ENCODE results near the gene FOSL2. TPM values are rescaled to one million over a fixed set of nuclear protein-coding genes. Genes with fewer than 3 reads are reported as not detected.

Gene FOSL2
- 67.6 TPM for total RNA-seq (2013)
- polyA plus RNA-seq = 100 to 1,000 TPM in 1 of 3 donors, 10 to 100 TPM in 2; 24.8 to 270 (median 28.6) TPM
- polyA minus RNA-seq = 121 and 132 TPM in 2 replicates
- total RNA-seq = 391 to 1,260 (median 810) reads per million in 11 experiments

GRCh38 chr2:28392297-28393113 is at the start of gene FOSL2:
TSS of gene FOSL2 (plus strand) at chr2:28392858. CDS start at chr2:28393721, 863 bp downstream.
- under 1% methylated on average over 68 of the region's 93 CpGs for WGBS (ENCODE audit: insufficient coverage)
- Mint-ChIP-seq H3K9me3 (peaks cover 0 to 16% (median 0%) of the 10 kb centered on the region in 7 donors), H3K4me1 (peaks cover 21% of the 10 kb centered on the region), H3K36me3 (peaks cover 6 to 9% of the 10 kb centered on the region in 2 donors), H3K27ac (peak within 1 kb of the TSS in 6 of 7 donors; percentile 97 to 99 (median 98)), H3K27me3 (ENCODE audit: low read depth in 3 of 3) (peaks cover 1 to 5% (median 3%) of the 10 kb centered on the region in 3 donors), H3K4me3 (peak within 1 kb of the TSS; percentile 90 to 92)
- Histone ChIP-seq H3K9me3 (replicated peaks in 1 of 2; ENCODE audit: control insufficient read depth in 1 of 2, insufficient read depth in 1 of 2, low read length in 2 of 2) (no peaks in the 10 kb centered on the region), H3K27me3 (ENCODE audit: control insufficient read depth in 2 of 2, insufficient read depth in 2 of 2, low read length in 2 of 2) (no peaks in the 10 kb centered on the region), H3K27ac (ENCODE audit: low read depth in 1 of 2, low read length in 2 of 2) (peak within 1 kb of the TSS; percentile 97), H3K9ac (ENCODE audit: insufficient read depth, low read length, poor library complexity, severe bottlenecking) (peak within 1 kb of the TSS; percentile 100), H3K36me3 (replicated peaks in 1 of 2; ENCODE audit: control insufficient read depth in 1 of 2, insufficient read depth in 2 of 2, low read length in 2 of 2) (peaks cover under 1 to 9% of the 10 kb centered on the region in 2 donors), H3K4me2 (replicated peaks; ENCODE audit: extremely low read depth, low read length, poor library complexity, severe bottlenecking) (peak within 1 kb of the TSS; percentile 89), H3K4me1 (ENCODE audit: control insufficient read depth in 1 of 2, insufficient read depth in 2 of 2, low read length in 2 of 2) (peaks cover 23 to 37% of the 10 kb centered on the region in 2 donors), H2AFZ (ENCODE audit: insufficient read depth, low read depth, low read length, poor library complexity, severe bottlenecking) (no peak within 1 kb of the TSS), H3K4me3 (replicated peaks in 1 of 3; ENCODE audit: low read depth in 2 of 3, low read length in 3 of 3) (peak within 1 kb of the TSS; percentile 92 to 98 (median 97)), H3K79me2 (ENCODE audit: insufficient read depth, low read length) (peaks cover 49% of the 10 kb centered on the region), H4K20me1 (ENCODE audit: insufficient read depth, low read length) (peaks cover 48% of the 10 kb centered on the region)
- TF ChIP-seq CTCF (IDR thresholded peaks at IDR 0.05) = no peak
- intact Hi-C loops (cut with micrococcal nuclease) = loop anchor here (2.0 to 10.0 kb wide), 7 partner anchors 14 to 685 kb away; partner anchors contain the start of genes BABAM2 (in 2 of the 2) and RBKS (in 2 of the 2)
- DNase-seq = peak; percentile 97 to 99 (median 99)

GRCh38 chr2:28343184-28343942 is 49.3 kb upstream of the FOSL2 start:
- H3K27ac ChIP-seq (ENCODE audit: low read depth in 1 of 2, low read length in 2 of 2) = peak overlapping the region in 1 of 2 donors; percentile 46
- Mint-ChIP-seq H3K27me3 (ENCODE audit: low read depth in 3 of 3) (peaks cover 4 to 5% (median 4%) of the 10 kb centered on the region in 3 donors), H3K4me1 (peaks cover 29% of the 10 kb centered on the region), H3K36me3 (peaks cover 13 to 15% of the 10 kb centered on the region in 2 donors), H3K27ac (peak overlapping the region; percentile 72 to 91 (median 85)), H3K4me3 (peak overlapping the region; percentile 56 to 75), H3K9me3 (no peaks in the 10 kb centered on the region)
- no peaks in the 10 kb centered on the region for H3K27me3 ChIP-seq (ENCODE audit: control insufficient read depth in 2 of 2, insufficient read depth in 2 of 2, low read length in 2 of 2)
- no CpG with 5 or more reads among the region's 5 CpGs for WGBS (ENCODE audit: insufficient coverage)
- no peaks in the 10 kb centered on the region for H3K79me2 ChIP-seq (ENCODE audit: insufficient read depth, low read length)
- H3K9ac ChIP-seq (ENCODE audit: insufficient read depth, low read length, poor library complexity, severe bottlenecking) = no peak overlapping the region
- H3K4me1 ChIP-seq (ENCODE audit: control insufficient read depth in 1 of 2, insufficient read depth in 2 of 2, low read length in 2 of 2) = peaks cover 29 to 38% of the 10 kb centered on the region in 2 donors
- H3K36me3 ChIP-seq (replicated peaks in 1 of 2; ENCODE audit: control insufficient read depth in 1 of 2, insufficient read depth in 2 of 2, low read length in 2 of 2) = peaks cover 5 to 13% of the 10 kb centered on the region in 2 donors
- no peaks in the 10 kb centered on the region for H4K20me1 ChIP-seq (ENCODE audit: insufficient read depth, low read length)
- TF ChIP-seq CTCF (IDR thresholded peaks at IDR 0.05) = no peak
- H3K9me3 ChIP-seq (replicated peaks in 1 of 2; ENCODE audit: control insufficient read depth in 1 of 2, insufficient read depth in 1 of 2, low read length in 2 of 2) = no peaks in the 10 kb centered on the region
- H3K4me3 ChIP-seq (replicated peaks in 1 of 3; ENCODE audit: low read depth in 2 of 3, low read length in 3 of 3) = peak overlapping the region in 1 of 3 experiments; percentile 57
- H2AFZ ChIP-seq (ENCODE audit: insufficient read depth, low read depth, low read length, poor library complexity, severe bottlenecking) = no peak overlapping the region
- DNase-seq = peak; percentile 56 to 78 (median 78)
- H3K4me2 ChIP-seq (replicated peaks; ENCODE audit: extremely low read depth, low read length, poor library complexity, severe bottlenecking) = peak overlapping the region; percentile 60
- intact Hi-C loops (cut with micrococcal nuclease) = loop anchor here in 1 of 2 donors (5.0 kb wide), 1 partner anchor 34 kb away; no protein-coding TSS in a partner anchor

All from CD14-positive monocyte (primary cell).